ENCODE data around the gene MRPL28.
"Not testable (repeated sequence)": the region's sequence is repeated elsewhere in the genome, so short reads cannot be mapped to it uniquely, and the experiment has no call there.

The MRPL28 gene

DNA sequence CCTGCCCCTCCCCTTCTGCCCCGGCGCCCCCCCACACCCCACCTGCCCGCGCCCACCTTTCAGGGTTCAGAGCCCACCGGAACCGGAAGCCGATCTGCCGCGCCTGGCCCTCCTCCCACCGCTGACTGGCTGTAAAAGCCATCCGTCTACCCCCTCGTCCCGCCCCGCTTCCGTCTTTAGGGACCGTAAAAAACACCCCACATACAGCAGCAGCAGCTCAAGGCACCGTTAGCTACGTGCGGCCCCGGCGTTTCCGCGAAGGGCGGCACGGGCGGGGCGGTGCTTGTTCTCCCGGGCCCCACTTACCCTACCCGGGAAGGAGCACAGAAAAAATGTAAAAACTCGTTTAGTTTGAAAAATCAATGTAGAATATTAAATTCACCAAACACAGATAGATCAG lies at the start of gene MRPL28:
Gene MRPL28, minus strand, starts transcription at position 96 of the 400 bp plus-strand sequence. CDS start 320 bp downstream, outside the sequence.
- H3K9me3 Mint-ChIP-seq, result no peaks in the 10 kb centered on the region
- H3K36me3 Mint-ChIP-seq (ENCODE audit: low read depth), result peaks cover 8% of the 10 kb centered on the region
- peak within 1 kb of the TSS; percentile 86 for H3K4me3 Mint-ChIP-seq
- H3K27me3 Mint-ChIP-seq, result no peaks in the 10 kb centered on the region
- H3K4me1 Mint-ChIP-seq (ENCODE audit: low read depth), result peaks cover 10% of the 10 kb centered on the region
- peak within 1 kb of the TSS; percentile 90 for H3K27ac Mint-ChIP-seq

DNA sequence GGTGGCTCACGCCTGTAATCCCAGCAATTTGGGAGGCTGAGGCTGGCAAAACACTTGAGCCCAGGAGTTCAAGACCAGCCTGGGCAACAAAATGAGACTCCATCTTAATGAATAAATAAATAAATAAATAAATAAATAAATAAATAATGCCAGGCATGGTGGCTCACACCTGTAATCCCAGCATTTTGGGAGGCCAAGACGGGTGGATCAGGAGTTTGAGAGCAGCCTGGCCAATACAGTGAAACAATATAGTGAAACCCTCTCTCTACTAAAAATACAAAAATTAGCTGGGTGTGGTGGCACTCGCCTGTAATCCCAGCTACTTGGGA lies 44.8 kb upstream of the MRPL28 start:
- not testable (repeated sequence) for H3K27me3 Mint-ChIP-seq; H3K36me3 Mint-ChIP-seq (ENCODE audit: low read depth); H3K27ac Mint-ChIP-seq; H3K4me3 Mint-ChIP-seq; H3K9me3 Mint-ChIP-seq; H3K4me1 Mint-ChIP-seq (ENCODE audit: low read depth)

GRCh38 chr16:414395-415169 lies 44.2 kb upstream of the MRPL28 start:
- no peak overlapping the region for H3K4me3 Mint-ChIP-seq
- H3K27me3 Mint-ChIP-seq, result no peaks in the 10 kb centered on the region
- no peak overlapping the region for H3K27ac Mint-ChIP-seq
- H3K4me1 Mint-ChIP-seq (ENCODE audit: low read depth), result no peaks in the 10 kb centered on the region
- no peaks in the 10 kb centered on the region for H3K9me3 Mint-ChIP-seq
- H3K36me3 Mint-ChIP-seq (ENCODE audit: low read depth), result no peaks in the 10 kb centered on the region

DNA sequence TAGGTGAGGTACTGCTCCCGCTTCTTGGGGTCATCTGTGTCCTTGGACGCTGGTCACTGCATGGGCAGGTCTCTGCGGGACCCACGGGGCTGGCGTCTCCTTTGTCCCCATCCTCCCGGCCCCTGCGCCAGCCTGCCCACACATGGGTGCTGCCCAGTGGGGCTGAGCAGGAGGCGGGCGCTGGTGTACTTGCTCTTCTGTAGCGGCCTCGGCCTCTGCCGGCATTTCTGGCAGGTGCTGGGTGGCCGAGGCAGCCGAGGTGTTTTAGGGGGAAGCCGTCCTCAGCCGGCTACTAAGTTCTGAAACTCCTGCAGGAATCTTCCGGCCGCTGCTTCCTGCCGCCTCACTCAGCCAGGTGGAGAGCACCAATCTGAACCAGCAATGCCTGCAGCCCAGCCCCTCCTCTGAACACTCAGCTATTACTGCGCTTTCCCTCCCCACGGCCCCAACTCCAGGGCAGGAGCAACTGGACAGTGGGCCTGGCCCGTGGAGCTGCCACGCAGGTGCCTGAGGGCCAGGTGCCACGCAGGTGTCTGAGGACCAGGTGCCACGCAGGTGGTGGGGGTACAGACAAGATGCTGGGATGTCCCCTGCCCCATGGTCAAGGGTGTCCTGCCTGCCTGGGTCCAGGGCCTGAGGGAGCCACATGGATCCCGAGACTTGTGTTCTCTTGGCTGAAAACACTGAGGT lies 41.4 kb upstream of the MRPL28 start:
- Mint-ChIP-seq H3K9me3 (no peaks in the 10 kb centered on the region), H3K4me3 (no peak overlapping the region), H3K27ac (no peak overlapping the region), H3K4me1 (ENCODE audit: low read depth) (no peaks in the 10 kb centered on the region), H3K27me3 (no peaks in the 10 kb centered on the region), H3K36me3 (ENCODE audit: low read depth) (no peaks in the 10 kb centered on the region)

- Mint-ChIP-seq H3K27me3 (no peaks in the 10 kb centered on the region), H3K9me3 (no peaks in the 10 kb centered on the region), H3K36me3 (ENCODE audit: low read depth) (no peaks in the 10 kb centered on the region), H3K4me1 (ENCODE audit: low read depth) (no peaks in the 10 kb centered on the region), H3K27ac (no peak overlapping the region), H3K4me3 (no peak overlapping the region)
These were observed 40.3 kb upstream of the MRPL28 start for GRCh38 chr16:410516-411178.

DNA sequence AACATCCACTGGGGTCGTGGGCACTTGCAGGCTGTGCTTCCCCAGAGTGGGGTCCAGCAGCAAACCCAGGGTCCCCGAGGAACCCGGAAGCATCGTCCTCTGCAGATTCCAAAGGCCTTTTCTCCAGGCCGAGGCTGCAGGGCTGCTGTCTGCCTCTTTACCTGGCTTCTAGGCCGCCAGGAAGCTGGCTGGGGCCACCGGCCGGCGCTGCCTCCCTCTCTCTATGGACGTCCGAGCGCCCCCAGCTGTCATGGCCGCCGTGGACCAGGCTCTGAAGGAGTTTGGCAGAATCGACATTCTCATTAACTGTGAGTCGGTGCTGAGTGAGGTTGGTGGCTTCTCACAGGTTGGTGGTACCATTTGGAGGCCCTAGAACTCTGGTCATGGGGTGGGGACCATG lies 36.9 kb upstream of the MRPL28 start:
- H3K4me1 Mint-ChIP-seq (ENCODE audit: low read depth), result peaks cover 3% of the 10 kb centered on the region
- H3K27me3 Mint-ChIP-seq, result no peaks in the 10 kb centered on the region
- no peaks in the 10 kb centered on the region for H3K36me3 Mint-ChIP-seq (ENCODE audit: low read depth)
- H3K27ac Mint-ChIP-seq, result no peak overlapping the region
- no peaks in the 10 kb centered on the region for H3K9me3 Mint-ChIP-seq
- no peak overlapping the region for H3K4me3 Mint-ChIP-seq

DNA sequence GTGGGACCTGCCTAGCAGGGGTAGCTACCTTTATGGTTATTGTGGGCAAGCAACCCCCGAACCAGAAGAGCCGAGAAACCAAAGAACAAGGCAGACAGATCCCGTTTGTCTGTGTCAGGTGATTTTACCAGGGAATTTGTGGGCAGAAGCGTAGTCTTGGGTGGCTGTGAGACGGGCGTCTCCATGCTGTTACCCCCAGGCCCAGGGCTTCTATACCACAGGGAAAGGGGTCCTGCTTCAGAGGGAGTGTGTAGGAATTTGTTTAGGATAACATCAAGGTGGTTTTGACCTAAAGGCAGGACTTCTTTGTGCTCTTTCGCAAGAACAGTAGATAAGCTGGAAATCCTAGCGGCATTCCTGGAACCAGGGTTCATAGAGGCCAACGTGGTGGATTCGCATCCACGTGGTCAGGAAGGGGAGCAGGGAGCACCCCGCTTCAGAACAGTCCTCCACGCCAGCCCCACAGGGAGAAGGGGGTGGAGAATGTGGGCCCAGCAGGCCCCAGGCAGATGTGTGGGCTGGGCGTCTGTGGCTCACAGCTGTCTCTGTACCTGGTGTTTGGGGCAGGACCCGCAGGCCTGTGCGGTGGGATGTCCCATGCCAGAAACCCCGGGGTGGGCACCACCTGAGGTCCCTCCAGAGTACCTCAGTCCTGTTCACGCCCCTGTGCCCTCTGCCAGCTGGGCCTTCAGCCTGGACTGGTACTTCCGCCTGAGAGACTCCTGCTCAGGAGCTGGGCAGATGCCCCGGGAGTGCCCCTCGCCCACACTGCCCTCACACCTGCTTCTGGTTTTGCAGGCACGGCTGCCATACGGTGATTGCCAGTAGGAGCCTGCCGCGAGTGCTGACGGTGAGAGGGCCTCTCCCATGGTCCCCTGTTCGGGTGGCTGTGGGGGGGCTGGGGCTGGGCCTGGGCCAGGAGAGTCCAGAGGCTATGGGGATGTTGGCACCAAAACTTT lies 35.5 kb upstream of the MRPL28 start:
- H3K9me3 Mint-ChIP-seq, result no peaks in the 10 kb centered on the region
- no peak overlapping the region for H3K27ac Mint-ChIP-seq
- no peaks in the 10 kb centered on the region for H3K36me3 Mint-ChIP-seq (ENCODE audit: low read depth)
- peaks cover 6% of the 10 kb centered on the region for H3K4me1 Mint-ChIP-seq (ENCODE audit: low read depth)
- no peak overlapping the region for H3K4me3 Mint-ChIP-seq
- no peaks in the 10 kb centered on the region for H3K27me3 Mint-ChIP-seq

GRCh38 chr16:404971-405486 lies 34.7 kb upstream of the MRPL28 start:
- no peaks in the 10 kb centered on the region for H3K9me3 Mint-ChIP-seq
- no peaks in the 10 kb centered on the region for H3K27me3 Mint-ChIP-seq
- no peaks in the 10 kb centered on the region for H3K36me3 Mint-ChIP-seq (ENCODE audit: low read depth)
- H3K4me3 Mint-ChIP-seq, result no peak overlapping the region
- no peak overlapping the region for H3K27ac Mint-ChIP-seq
- H3K4me1 Mint-ChIP-seq (ENCODE audit: low read depth), result peaks cover 13% of the 10 kb centered on the region

- no peaks in the 10 kb centered on the region for H3K27me3 Mint-ChIP-seq
- H3K4me1 Mint-ChIP-seq (ENCODE audit: low read depth), result peaks cover 20% of the 10 kb centered on the region
- H3K36me3 Mint-ChIP-seq (ENCODE audit: low read depth), result no peaks in the 10 kb centered on the region
- peak within 1 kb of the TSS; percentile 67 for H3K27ac Mint-ChIP-seq
- H3K4me3 Mint-ChIP-seq, result peak within 1 kb of the TSS; percentile 84
- H3K9me3 Mint-ChIP-seq, result no peaks in the 10 kb centered on the region
These were observed 31.4 kb upstream of the MRPL28 start, which contains the start of gene DECR2 for GRCh38 chr16:401468-402348. DECR2 (plus strand) TSS chr16:401885; CDS start chr16:401964, 79 bp downstream.

DNA sequence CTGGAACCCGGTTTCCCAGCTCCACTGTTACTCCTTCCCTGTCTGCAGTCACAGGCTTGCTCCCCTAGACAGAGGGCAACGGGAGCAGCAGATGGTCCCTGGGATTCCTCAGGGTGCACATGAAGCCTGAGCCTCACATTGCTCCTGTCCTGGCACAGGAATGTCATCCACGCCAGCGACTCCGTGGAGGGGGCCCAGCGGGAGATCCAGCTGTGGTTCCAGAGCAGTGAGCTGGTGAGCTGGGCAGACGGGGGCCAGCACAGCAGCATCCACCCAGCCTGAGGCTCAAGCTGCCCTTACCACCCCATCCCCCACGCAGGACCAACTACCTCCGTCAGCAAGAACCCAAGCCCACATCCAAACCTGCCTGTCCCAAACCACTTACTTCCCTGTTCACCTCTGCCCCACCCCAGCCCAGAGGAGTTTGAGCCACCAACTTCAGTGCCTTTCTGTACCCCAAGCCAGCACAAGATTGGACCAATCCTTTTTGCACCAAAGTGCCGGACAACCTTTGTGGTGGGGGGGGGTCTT lies 29.8 kb upstream of the MRPL28 start:
- H3K9me3 Mint-ChIP-seq, result no peaks in the 10 kb centered on the region
- no peaks in the 10 kb centered on the region for H3K36me3 Mint-ChIP-seq (ENCODE audit: low read depth)
- H3K27ac Mint-ChIP-seq, result peak overlapping the region; percentile 49
- no peaks in the 10 kb centered on the region for H3K27me3 Mint-ChIP-seq
- H3K4me3 Mint-ChIP-seq, result peak overlapping the region; percentile 84
- peaks cover 27% of the 10 kb centered on the region for H3K4me1 Mint-ChIP-seq (ENCODE audit: low read depth)

GRCh38 chr16:399340-400019 lies 29.1 kb upstream of the MRPL28 start:
- no peaks in the 10 kb centered on the region for H3K27me3 Mint-ChIP-seq
- no peak overlapping the region for H3K27ac Mint-ChIP-seq

DNA sequence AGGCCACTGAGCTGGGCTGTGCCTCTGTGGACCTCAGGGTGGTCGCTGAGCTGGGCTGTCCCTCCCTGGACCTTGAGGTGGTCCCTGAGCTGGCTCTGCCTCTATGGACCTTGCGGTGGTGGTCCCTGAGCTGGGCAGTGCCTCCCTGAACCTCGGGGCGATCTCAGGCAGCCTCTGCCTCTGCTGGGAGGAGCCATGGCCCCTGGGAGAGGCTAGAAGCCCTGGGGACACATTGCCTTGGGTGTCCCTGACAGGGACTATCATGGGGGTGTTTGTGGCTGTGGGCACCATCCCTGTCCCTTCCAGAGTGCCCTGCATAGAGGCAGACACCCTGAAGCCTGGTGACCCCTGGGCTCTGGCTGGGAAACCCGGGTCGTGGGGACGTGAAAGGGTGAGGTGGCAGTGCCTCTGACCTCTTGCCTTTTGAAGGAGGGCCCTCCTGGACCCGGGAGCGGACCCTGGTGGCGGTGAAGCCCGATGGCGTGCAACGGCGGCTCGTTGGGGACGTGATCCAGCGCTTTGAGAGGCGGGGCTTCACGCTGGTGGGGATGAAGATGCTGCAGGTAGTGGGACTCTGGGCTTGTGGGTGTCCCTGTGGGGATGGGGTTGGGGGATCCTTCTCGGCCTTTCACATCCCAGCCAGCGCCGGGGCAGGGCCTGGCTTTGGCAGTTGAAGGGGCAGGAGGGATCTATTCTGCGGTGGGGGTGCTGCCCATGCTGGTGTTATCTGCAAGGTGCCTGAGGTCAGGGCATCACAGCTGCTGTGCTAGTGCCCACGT lies 28.4 kb upstream of the MRPL28 start:
- peak overlapping the region; percentile 67 for H3K4me3 Mint-ChIP-seq
- peaks cover 27% of the 10 kb centered on the region for H3K4me1 Mint-ChIP-seq (ENCODE audit: low read depth)
- H3K9me3 Mint-ChIP-seq, result no peaks in the 10 kb centered on the region
- H3K27ac Mint-ChIP-seq, result no peak overlapping the region
- H3K36me3 Mint-ChIP-seq (ENCODE audit: low read depth), result no peaks in the 10 kb centered on the region
- no peaks in the 10 kb centered on the region for H3K27me3 Mint-ChIP-seq

More at GRCh38 chr16:399340-400019, 29.1 kb upstream of the MRPL28 start:
- Mint-ChIP-seq H3K36me3 (ENCODE audit: low read depth) (no peaks in the 10 kb centered on the region), H3K4me1 (ENCODE audit: low read depth) (peaks cover 27% of the 10 kb centered on the region), H3K4me3 (no peak overlapping the region), H3K9me3 (no peaks in the 10 kb centered on the region)
